ENCODE results near the gene ICAM3.
"Not testable (repeated sequence)": the region's sequence is repeated elsewhere in the genome, so short reads cannot be mapped to it uniquely, and the experiment has no call there.

Gene ICAM3

DNA sequence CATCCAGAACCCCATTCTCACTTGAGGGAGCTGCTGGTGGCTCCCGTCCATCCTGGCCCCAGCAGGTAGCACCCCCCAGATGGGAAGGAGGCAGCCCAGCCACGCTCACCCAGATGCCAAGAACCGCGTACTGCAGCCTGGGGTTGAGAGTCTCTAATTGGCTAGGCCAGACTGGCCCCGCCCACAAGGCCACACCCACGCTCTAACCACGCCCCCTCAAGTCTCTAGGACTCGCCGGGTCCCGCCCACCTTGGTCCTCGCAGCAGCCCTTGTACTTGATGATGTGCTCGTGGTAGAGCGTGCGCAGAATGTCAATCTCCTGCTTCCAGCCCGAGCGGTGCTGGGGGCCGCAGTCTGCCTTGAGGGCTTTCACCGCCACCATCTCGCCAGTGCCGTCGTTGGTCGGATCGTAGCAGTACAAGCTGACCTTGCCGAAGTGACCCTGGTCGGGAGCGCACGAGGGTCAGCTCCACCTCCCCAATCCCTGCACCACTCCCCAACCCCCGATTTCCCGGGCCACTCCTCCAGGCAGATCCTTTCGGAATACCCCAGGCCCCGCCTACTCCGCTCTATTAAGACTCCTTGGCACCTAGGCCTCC, 14.5 kb upstream of the ICAM3 start:
- intact Hi-C loops (cut with DNase I): no loop called here
- DNase-seq: peak in 1 of 42 donors; percentile 17

DNA sequence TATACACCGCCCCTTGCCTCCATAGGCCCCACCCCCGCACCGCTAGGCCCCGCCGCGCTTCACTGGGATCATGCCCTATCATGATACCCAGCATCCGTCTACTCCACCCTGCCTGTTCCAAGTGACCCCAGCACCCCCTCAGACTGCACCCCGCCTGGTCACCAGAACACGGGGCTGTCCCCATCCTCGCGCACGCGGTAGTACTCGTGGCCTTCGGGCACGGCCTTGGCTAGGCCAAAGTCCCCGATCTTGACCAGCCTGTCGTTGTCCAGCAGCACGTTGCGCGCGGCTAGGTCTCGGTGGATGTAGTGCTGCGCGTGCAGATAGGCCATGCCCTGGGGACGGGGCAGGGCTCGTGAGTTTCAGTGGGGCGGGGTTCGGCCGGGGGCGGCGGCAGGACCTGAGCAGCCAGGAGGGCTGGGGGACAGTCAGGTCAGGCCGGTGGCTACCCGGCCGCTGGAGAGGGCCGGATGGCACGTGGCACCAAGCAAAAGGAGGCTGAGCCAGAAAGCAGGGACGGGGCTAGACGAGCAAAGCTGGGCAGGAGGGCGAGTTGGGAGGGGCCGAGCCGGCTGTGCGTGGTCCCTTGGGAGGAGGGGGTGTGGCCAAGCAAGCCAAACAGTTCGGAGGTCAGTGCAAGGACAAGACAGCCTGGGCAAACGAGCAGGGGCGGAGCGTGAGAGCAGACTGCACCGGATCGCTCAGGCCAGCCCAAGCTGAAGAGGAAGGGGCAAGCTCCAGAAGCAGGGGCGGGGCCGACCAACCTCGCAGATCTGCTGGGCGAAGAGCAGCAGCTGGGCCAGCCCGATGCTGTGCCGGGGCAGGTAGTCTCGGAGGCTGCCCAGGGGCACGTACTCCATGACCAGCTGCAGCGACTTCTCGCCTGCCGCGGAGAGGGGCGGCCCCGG, 13.6 kb upstream of the ICAM3 start:
- intact Hi-C loops (cut with DNase I): no loop called here

DNA sequence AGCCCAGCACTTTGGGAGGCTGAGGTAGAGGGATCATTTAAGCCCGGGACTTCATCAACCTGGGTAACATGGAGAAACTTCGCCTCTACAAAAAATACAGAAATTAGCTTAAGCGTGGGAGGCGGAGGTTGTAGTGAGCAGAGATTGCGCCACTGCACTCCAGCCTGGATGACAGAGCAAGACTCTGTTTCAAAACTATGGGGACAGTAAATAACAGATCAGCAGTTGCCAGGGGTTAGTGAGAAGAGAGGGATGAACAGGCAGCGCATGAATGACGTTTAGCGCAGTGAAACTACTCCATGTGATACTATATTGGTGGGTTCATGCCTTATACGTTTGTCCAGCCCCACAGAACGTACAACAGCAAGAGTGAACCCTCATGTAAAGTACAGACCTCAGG, 7.1 kb upstream of the ICAM3 start:
- intact Hi-C loops (cut with DNase I): no loop called here
- peak in 10 of 42 donors; percentile 4 to 47 (median 26) for DNase-seq

More for the DNA sequence above, 13.6 kb upstream of the ICAM3 start:
- no peak for DNase-seq

DNA sequence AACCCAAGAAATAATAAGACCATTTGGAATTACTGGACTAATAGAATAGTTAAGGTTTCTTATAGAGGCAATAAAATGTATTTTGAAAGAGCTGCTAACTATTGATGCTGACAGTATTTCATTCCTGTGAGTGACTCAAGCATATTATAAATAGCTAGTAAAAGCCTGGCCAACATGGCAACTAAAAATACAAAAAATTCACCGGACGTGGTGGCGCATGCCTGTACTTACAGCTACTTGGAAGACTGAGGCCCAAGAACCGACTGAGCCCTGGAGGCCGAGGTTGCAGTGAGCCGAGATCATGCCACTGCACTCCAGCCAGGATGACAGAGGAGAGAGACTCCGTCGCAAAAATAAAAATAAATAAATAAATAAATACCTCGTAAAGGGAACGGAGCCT, 5.4 kb upstream of the ICAM3 start:
- DNase-seq: no peak
- intact Hi-C loops (cut with DNase I): no loop called here

DNA sequence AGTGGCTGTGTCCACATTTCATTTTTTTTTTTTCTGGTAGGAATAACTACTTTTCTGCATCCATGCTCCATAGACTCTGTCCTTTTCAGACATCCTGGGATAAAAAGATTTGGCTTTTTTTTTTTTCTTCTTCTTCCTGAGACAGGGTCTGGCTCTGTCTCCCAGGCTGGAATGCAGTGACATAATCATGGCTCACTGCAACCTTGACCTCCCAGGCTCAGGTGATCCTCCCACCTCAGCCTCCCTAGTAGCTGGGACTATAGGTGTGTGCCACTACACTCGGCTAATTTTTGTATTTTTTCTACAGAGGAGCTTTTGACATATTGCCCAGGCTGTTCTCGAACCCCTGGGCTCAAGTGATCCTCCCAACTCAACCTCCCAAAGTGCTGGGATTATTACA, 4.1 kb upstream of the ICAM3 start:
- no peak for DNase-seq
- intact Hi-C loops (cut with DNase I): no loop called here

DNA sequence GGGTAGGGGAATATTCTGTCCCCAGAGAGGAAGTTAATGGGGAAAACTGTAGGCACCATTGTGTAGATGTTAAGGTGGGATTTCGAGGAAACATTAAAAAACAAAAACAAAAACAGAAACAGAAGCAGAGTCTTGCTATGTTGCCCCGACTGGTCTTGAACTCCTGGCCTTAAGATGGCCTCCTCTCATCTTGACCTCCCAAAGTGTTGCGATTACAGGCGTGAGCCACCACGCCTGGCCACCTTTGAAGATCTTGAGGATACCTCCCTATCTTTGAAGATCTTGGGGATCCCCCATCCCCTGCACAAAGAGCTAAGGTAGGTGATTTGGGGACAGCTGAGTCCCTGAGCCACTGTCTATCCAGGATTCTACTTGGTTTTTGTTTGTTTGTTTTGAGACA, 553 bp upstream of the ICAM3 start:
- no peak for DNase-seq
- intact Hi-C loops (cut with DNase I): loop anchor here (10.0 kb wide), 1 partner anchor 45 kb away; the partner anchor contains the start of gene TYK2

DNA sequence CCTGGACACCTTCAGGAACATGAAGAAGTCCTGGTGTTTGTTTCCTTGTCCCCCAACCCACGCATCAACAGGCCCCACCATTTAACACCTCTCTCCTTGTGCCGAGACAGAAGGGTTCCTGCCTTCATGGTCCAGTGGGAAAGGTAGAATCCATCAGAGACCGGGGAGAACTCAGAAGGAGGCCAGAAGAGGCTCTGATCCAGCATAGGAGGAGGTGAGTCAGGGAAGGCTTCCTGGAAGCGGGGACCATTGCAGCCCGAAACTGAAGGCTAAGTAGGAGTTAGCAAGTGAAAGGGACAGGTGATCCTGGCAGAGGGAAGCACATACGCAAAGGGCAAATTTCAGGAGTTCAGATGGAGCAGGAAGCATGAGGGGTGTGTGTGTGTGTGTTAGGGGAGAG, 484 bp downstream of the ICAM3 start:
- DNase-seq: no peak
- intact Hi-C loops (cut with DNase I): loop anchor here (10.0 kb wide), 1 partner anchor 46 kb away; the partner anchor contains the start of gene TYK2

DNA sequence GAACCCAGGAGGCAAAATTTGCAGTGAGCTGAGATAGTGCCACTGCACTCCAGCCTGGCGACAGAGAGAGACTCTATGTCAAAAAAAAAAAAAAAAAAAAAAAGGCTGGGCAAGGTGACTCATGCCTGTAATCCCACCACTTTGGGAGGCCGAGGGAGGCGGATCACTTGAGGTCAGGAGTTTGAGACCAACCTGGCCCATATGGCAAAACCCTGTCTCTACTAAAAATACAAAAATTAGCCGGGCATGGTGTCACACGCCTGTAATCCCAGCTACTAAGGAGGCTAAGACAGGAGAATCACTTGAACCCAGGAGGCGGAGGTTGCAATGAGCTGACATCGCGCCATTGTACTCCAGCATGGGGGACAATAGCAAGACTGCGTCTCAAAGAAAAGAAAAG, 2.7 kb downstream of the ICAM3 start:
- intact Hi-C loops (cut with DNase I): loop anchor here (10.0 kb wide), 1 partner anchor 48 kb away; the partner anchor contains the start of gene TYK2

DNA sequence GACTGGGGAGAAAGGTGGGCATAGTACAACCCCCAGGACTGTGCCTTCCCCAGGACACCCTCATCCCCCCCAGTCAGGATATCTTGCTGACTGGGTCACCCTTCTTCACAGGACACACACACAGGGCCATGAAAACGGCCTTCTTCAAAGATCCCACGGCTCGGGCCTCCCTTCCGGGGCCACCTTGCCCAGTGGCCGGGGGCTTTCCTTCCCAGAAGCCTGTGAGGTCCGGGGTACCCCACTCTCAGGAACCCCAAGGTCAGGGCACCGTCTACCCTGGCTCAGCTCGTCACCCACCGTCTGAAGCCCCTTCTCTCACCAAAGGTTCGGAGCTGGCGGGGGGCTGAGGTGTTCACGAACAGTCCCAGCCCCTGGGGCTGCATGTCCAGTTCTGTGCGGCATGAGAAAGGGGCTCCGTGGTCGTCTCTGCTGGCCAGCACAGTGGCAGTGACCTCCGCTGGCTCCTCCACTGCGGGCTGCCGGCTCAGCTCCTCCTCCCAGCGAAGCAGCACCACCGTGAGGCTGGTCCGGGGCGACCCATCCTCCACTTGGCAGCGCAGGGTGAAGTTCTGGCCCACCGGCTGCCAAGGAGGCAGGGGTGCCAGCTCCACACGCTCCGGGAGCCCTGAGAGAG, 4.0 kb downstream of the ICAM3 start:
- intact Hi-C loops (cut with DNase I): loop anchor here (10.0 kb wide), 1 partner anchor 49 kb away; the partner anchor contains the start of gene TYK2

More for the DNA sequence above, 2.7 kb downstream of the ICAM3 start:
- not testable (repeated sequence) for DNase-seq

DNA sequence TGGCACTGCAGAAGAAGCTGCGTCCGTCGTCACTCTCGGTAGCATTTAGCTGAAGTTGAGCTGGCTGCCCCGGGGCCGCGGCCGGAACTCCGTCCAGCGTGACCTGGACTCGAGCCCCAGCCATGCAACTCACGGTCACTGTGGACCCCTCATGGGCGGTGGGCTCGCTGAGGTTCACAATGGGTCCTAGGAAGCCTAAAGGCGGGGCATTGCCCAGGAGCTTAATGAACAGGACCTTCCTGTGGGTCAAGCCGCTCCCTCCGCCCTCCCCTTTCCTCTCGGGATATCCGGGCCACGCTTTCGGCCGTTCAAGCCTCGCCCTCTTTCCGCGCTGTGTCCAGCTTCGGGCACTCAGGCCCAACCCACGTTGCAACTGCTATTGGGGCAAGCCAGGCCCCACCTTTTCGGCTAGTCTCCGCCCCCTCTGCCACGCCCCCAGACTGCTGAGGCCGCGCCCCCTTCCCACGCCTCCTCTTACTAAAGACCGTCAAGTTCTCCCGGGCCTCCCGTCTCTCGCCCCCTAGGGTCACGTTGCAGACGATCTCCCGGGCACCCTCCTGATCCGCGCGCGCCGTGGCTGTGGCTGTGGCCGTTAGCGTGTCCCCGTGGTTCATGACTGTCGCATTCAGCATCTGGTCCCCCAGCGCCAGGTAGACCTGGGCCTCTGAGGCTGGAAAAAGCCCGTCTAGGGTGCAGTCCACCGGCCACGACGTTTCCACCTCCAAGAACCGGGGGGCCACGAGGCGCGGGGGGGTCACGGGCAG, 4.7 kb downstream of the ICAM3 start:
- DNase-seq: peak; percentile 47 to 88 (median 74)
- intact Hi-C loops (cut with DNase I): loop anchor here (10.0 kb wide), 1 partner anchor 50 kb away; the partner anchor contains the start of gene TYK2

More for the DNA sequence above, 4.0 kb downstream of the ICAM3 start:
- peak in 18 of 42 donors; percentile 11 to 57 (median 34) for DNase-seq

DNA sequence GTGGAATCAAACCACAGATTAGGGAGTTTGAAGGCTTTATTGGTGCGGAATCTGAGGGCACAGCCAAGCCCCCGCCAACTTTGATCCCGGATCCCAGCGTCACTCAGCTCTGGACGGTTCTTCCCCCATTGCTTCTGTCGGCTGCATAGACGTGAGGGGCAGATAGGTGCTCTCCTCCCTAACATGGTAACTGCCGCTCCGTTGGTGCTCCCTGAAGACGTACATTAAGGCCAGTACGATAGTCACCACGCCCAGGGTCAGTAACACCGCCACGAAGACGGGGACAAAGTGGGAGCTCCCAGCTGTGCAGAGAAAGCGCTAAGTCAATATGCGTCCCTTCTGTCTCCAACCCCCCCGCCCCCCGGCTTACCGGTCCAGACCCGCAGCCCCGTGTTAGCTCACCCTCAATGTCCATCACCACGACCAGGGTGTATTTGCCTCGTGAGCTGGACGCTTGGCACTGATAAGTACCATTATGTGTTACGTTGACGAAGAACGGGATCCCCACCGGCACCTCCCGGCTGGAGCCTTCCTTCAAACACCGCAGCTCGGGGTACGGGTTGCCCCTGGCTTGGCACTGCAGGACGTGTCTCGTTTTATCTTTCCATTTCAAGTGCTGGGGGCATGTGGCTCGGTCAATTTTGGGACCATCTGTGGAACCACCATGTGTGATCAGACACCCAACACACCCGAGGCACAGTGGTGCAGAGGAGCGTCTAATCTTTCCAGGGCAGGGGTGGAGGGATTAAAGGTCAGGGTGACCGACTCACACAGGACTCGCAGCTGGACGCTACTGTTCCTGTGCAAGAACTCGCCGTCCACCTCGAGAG, 5.5 kb downstream of the ICAM3 start:
- no peak for DNase-seq
- intact Hi-C loops (cut with DNase I): loop anchor here (2.0 to 10.0 kb wide), 2 partner anchors 19 to 51 kb away; partner anchors contain the start of gene TYK2

DNA sequence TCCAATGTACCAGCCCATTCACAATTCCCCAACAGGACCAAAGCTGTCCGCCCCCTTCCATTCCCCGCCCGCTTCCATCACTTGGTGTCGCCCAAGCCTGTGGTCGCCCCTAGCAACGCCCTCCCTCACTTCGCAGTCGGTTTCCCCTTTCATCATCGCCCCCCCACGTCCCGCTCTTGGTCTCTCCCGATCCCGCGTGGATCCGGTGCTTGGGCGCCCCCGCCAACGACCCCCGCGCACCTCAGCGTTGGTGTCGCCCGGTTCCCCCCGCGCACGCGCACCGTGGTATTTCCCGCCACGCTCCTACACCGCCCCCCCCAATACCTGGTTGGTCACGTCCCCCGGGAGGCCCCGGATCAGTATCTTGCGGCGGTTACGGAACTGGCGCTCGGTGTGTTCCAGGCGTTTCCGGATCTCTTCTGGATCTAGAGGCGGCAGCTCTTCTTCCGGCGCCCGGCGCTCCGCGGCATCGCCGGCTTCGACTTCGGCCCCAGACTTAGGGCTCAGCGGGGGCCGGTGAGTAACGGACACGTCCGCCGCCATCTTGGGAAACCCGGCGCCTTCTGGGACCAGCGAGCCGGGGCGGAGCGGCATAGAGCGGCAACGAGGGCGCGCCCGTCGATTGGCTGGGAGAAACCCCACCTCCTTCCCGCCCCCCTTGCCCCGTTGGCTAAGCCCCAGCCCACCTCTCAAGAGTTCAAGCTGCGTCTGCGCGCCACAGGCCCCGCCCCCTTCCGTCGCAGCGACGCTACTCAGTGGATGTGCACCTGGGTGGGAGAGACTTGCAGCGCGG, 6.3 kb downstream of the ICAM3 start, which contains the start of gene RAVER1:
Gene RAVER1, minus strand, starts transcription at position 565 of the 793 bp plus-strand sequence. Its CDS starts 22 bp downstream, at position 543.
- intact Hi-C loops (cut with DNase I): loop anchor here (2.0 to 10.0 kb wide), 2 partner anchors 18 to 52 kb away; partner anchors contain the start of gene TYK2
- DNase-seq: peak; percentile 96 to 99 (median 98)

DNA sequence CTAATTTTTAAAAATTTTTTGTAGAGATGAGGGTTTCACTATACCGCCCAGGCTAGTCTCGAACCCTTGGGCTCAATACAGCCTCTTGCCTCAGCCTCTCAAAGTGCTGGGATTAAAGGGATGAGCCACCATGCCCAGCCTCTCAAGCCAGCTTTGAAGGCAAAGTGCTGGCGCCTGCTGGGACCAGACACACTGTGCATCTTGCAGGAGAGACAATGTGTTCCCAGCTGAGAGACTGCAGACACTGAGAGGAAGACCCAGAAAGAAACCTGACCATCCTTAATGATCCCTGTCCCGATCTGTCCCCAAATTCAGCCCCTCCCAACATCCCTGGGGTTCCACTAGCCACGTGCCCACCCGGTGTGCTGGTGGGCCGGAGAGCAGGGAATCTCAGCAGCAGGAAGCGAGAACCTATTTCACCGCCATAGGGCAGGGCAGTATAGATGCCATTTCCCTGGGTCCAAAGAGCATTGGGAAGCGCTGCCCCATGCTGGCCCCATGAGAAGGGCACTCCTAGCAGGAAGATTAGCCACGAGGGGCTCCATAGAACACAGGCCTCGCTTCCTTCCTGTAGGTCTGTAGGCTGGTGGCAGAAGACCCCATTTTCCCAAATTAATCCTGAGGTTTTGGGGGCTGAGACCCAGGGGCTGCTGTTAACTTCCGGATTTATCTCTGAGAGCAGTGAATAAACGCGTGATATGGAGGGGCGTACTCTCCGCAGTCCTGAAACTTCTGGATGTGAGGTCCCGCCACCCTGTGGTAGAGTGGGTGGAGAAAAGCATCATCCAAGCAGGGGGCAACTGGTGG, 7.1 kb downstream of the ICAM3 start:
- intact Hi-C loops (cut with DNase I): loop anchor here (2.0 to 10.0 kb wide), 2 partner anchors 18 to 52 kb away; partner anchors contain the start of gene TYK2
- no peak for DNase-seq

DNA sequence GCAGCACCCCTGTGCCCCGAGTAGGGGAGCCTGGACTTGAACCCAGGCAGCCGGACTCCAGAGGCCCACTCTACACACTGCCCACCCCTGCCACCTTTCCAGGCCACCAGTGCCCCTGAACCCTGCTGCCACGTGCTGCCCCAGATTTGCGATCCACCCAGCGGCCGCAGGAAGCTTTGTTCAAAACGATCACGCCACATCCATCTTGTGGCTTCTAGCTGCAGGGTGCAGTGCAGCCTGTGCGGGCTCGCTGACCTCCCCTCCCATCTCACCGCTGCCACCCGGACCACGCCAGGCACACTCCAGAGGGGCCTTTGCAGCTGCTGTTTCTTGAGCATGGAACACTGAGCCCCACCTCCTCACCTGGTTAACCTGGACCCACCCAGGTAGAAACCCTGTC, 9.9 kb downstream of the ICAM3 start:
- intact Hi-C loops (cut with DNase I): no loop called here
- DNase-seq: no peak

DNA sequence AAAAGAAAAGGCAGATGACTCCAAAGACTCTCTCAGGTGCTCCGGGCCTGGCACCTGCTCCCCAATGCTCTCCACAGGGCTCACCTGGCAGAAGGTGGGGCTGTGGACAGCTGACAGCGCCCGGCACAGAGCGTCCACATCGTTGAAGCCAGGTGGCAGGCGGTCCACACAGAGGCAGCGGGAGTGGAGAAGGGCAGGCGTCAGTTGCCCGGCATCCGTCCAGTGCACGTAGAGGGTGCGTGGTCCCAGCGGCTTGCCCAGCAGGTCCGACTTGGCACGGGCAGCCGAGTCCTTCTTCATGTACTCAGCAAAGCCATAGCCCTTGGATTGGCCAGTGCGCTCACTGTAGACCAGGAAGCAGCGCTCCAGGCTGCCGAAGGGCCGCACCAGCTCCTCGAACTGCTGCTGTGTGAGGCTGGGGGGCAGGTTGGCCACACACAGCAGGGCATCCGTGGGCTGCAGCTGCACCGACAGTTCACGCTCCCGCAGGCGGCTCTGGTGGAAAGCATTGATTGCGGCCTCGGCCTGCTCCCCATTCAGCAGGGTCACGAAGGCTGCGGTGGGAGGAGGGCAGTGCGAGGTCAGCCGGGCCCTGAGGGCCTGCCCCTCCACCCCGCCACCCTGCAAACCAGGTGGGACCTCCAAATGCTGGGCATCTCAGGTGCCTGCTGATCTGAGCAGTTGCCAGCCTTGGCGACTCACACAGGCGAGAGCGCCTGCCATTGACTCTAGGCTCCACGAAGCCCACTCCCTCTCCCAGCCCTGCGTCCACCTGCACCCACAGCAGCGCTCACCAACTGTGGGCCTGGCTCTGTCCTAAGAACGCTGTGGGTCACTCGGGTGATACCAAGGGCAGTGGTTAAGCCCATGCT, 10.6 kb downstream of the ICAM3 start:
- no peak for DNase-seq
- intact Hi-C loops (cut with DNase I): no loop called here
